Measurements from ENCODE around the gene PLXDC2.

DNA sequence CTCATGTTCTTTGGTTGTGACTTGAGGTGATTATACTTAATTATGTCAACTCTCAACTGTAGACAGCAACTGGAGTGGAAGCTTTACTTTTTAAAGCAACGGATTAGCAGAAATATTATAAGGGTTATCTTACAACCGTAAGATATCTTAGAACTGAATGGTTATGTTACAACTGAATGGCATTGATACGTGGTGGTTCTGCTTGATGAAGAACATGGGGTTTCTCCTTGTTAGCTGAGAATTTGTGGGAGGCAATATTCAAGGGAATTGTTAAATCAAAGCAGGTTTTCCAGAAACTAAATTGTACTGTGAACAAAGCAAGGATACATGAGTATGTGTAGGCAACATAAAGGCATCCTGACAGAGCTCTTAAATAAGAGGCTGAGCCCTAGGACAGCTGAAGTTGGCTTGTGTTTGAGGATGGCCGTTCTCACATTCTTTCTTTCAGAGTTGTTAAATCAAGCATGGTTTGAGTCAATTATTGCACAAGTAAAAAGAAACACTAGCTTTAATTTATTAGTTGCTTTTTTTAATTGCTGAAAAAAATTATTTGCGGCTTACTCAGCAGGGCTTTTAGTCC is 350.0 kb downstream of the PLXDC2 start:
- TF ChIP-seq ZNF114 (tag by site-specific recombination; IDR thresholded peaks at IDR 0.05) (no peak), ZNF10 (tag by site-specific recombination; IDR thresholded peaks at IDR 0.05) (no peak), ZSCAN23 (tag by site-specific recombination; IDR thresholded peaks at IDR 0.05) (no peak), ZNF169 (tag by site-specific recombination; IDR thresholded peaks at IDR 0.05) (no peak), ZNF140 (tag by site-specific recombination; IDR thresholded peaks at IDR 0.05) (no peak), ZFP41 (tag by site-specific recombination; IDR thresholded peaks at IDR 0.05; ENCODE audit: borderline replicate concordance) (no peak), ZFP37 (tag by site-specific recombination; IDR thresholded peaks at IDR 0.05) (no peak), ZNF23 (tag by site-specific recombination; IDR thresholded peaks at IDR 0.05; ENCODE audit: borderline replicate concordance) (no peak)
- TF ChIP-seq, protein P1, sequence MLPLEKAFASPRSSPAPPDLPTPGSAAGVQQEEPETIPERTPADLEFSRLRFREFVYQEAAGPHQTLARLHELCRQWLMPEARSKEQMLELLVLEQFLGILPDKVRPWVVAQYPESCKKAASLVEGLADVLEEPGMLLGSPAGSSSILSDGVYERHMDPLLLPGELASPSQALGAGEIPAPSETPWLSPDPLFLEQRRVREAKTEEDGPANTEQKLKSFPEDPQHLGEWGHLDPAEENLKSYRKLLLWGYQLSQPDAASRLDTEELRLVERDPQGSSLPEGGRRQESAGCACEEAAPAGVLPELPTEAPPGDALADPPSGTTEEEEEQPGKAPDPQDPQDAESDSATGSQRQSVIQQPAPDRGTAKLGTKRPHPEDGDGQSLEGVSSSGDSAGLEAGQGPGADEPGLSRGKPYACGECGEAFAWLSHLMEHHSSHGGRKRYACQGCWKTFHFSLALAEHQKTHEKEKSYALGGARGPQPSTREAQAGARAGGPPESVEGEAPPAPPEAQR (tag by site-specific recombination; IDR thresholded peaks at IDR 0.05): no peak
- TF ChIP-seq, protein P2, sequence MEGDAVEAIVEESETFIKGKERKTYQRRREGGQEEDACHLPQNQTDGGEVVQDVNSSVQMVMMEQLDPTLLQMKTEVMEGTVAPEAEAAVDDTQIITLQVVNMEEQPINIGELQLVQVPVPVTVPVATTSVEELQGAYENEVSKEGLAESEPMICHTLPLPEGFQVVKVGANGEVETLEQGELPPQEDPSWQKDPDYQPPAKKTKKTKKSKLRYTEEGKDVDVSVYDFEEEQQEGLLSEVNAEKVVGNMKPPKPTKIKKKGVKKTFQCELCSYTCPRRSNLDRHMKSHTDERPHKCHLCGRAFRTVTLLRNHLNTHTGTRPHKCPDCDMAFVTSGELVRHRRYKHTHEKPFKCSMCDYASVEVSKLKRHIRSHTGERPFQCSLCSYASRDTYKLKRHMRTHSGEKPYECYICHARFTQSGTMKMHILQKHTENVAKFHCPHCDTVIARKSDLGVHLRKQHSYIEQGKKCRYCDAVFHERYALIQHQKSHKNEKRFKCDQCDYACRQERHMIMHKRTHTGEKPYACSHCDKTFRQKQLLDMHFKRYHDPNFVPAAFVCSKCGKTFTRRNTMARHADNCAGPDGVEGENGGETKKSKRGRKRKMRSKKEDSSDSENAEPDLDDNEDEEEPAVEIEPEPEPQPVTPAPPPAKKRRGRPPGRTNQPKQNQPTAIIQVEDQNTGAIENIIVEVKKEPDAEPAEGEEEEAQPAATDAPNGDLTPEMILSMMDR (tag by site-specific recombination; IDR thresholded peaks at IDR 0.05): no peak
